NB4 (cell line): ENCODE measurements around the gene ADAMTS13.

Source experiments
- DNase-seq: peaks from one replicate; pipeline ENCODE4 v3.0.0; 2010; ENCODE audit warnings: low read depth
- H3K4me3 ChIP-seq: one replicate; pipeline ENCODE4 v1.5.1; 2011; ENCODE audit warnings: mild to moderate bottlenecking, low read depth, low read length, moderate library complexity
- CTCF ChIP-seq: IDR thresholded peaks from one replicate; pipeline ENCODE4 v1.5.1; 2012; ENCODE audit warnings: low read depth, low read length
- MAX ChIP-seq: IDR thresholded peaks from 2 replicates; pipeline ENCODE4 v1.6.1; 2011; ENCODE audit warnings: low read depth, low read length
- MYC ChIP-seq: IDR thresholded peaks from 2 replicates; pipeline ENCODE4 v1.6.1; 2011; ENCODE audit warnings: low read depth, low read length
- POLR2A ChIP-seq: IDR thresholded peaks from 2 replicates; pipeline ENCODE4 v1.6.1; 2011; ENCODE audit warnings: mild to moderate bottlenecking; ENCODE audit not compliant: insufficient read length; ENCODE audit errors: extremely low read depth

ADAMTS13 gene

GRCh38 chr9:133496861-133497842 is 75.0 kb downstream of the ADAMTS13 start:
- DNase-seq: no peak
- TF ChIP-seq POLR2A: no peak
- no peak for TF ChIP-seq MAX
- TF ChIP-seq CTCF: no peak
- TF ChIP-seq MYC: no peak
- no peak overlapping the region for H3K4me3 ChIP-seq

- no peak for DNase-seq
- TF ChIP-seq POLR2A (no peak), CTCF (no peak), MAX (no peak), MYC (no peak)
These were observed 77.1 kb downstream of the ADAMTS13 start for GRCh38 chr9:133499132-133499891.

GRCh38 chr9:133499892-133500270 is 77.7 kb downstream of the ADAMTS13 start:
- TF ChIP-seq POLR2A (no peak), MAX (no peak), CTCF (no peak), MYC (no peak)
- DNase-seq: no peak
- no peak overlapping the region for H3K4me3 ChIP-seq

More at GRCh38 chr9:133499132-133499891, 77.1 kb downstream of the ADAMTS13 start:
- no peak overlapping the region for H3K4me3 ChIP-seq

GRCh38 chr9:133502112-133502511 is 79.9 kb downstream of the ADAMTS13 start:
- no peak overlapping the region for H3K4me3 ChIP-seq
- DNase-seq: no peak
- TF ChIP-seq CTCF (no peak), MAX (no peak), POLR2A (no peak)

- no peak overlapping the region for H3K4me3 ChIP-seq
- DNase-seq: no peak
- TF ChIP-seq POLR2A: no peak
- no peak for TF ChIP-seq MAX
- TF ChIP-seq MYC: no peak
- TF ChIP-seq CTCF: no peak
These were observed 83.1 kb downstream of the ADAMTS13 start for GRCh38 chr9:133505186-133505830.
